Testis (tissue), 3 donors: Measurements from ENCODE around the gene PRADC1. TPM values are rescaled to one million over a fixed set of nuclear protein-coding genes. Genes with fewer than 3 reads are reported as not detected.

Experiments used
- DNase-seq: peaks from one replicate; pipeline ENCODE4 v3.0.0-alpha.2; 2019
- H3K27ac ChIP-seq, 2 donors: fragments of 200-600 bp; sonication (generic); one replicate each; pipeline ENCODE4 v1.5.1; 2019
- H3K27me3 ChIP-seq: fragments of 200-600 bp; sonication (generic); one replicate; pipeline ENCODE4 v1.5.1; 2019
- H3K36me3 ChIP-seq: fragments of 200-600 bp; sonication (generic); one replicate; pipeline ENCODE4 v1.5.1; 2017; ENCODE audit warnings: low read depth; ENCODE audit errors: missing control alignments
- H3K4me1 ChIP-seq: fragments of 200-600 bp; sonication (generic); one replicate; pipeline ENCODE4 v1.5.1; 2019
- H3K4me3 ChIP-seq, 2 donors: fragments of 200-600 bp; sonication (generic); one replicate each; pipeline ENCODE4 v1.5.1; 2017 to 2019
- H3K9me3 ChIP-seq: fragments of 200-600 bp; sonication (generic); one replicate; pipeline ENCODE4 v1.5.1; 2017
- CTCF ChIP-seq, 3 experiments: fragments of 450-650 bp in 2 of 3; fragments of 200-600 bp in 1 of 3; sonication (generic) in 1 of 3; IDR thresholded peaks; one replicate each; pipeline ENCODE4 v1.5.1; 2016 to 2019; ENCODE audit warnings: antibody characterized with exemption in 3 of 3, mild to moderate bottlenecking in 2 of 3, moderate library complexity in 1 of 3
- POLR2A ChIP-seq: fragments of 450-650 bp; IDR thresholded peaks from one replicate; pipeline ENCODE4 v1.6.1; 2017; ENCODE audit warnings: antibody characterized with exemption, mild to moderate bottlenecking, moderate library complexity
- WGBS, 2 donors: methylation state at CpG; one replicate each; pipeline ENCODE4 v1.1.5; 2018; 5-methylcytosine and 5-hydroxymethylcytosine counted together
- intact Hi-C: fragments of 100-400 bp; cut with DNase I; formaldehyde crosslinking; loops from one replicate; pipeline ENCODE4 v1.15.1; 2023; ENCODE audit warnings: low total_unique reads
- polyA plus RNA-seq: library from polyadenylated mRNA; stranded (reverse); fragments of 350-450 nt; fragmentation: Illumina TruSeq; extraction: RNeasy Lipid Tissue Mini Kit (QIAGEN cat#74804); gene quantifications from one replicate; pipeline ENCODE4 v1.2.3, GENCODE V29; 2014; ENCODE audit warnings: low read depth, low replicate concordance; ENCODE audit not compliant: insufficient read depth
- total RNA-seq, 2 donors: library from RNA; depleted of rRNA; stranded (reverse); fragments of >200 nt; gene quantifications; one replicate each; pipeline ENCODE4 v1.2.3, GENCODE V29; 2016

The PRADC1 gene
- total and polyA plus RNA-seq, 3 donors from 2014 or later = 21.3 to 47.1 (median 29.2) TPM

- no peaks in the 10 kb centered on the region for H3K36me3 ChIP-seq
- WGBS, 2 donors = 85 to 89% methylated on average over 17 of the region's 17 CpGs
- no peak overlapping the region for H3K27ac ChIP-seq
- no peak for DNase-seq
- intact Hi-C loops = no loop called here
- peaks cover 9% of the 10 kb centered on the region for H3K4me1 ChIP-seq
- H3K9me3 ChIP-seq = no peaks in the 10 kb centered on the region
- no peaks in the 10 kb centered on the region for H3K27me3 ChIP-seq
- H3K4me3 ChIP-seq = no peak overlapping the region
- TF ChIP-seq CTCF (IDR thresholded peaks at IDR 0.05) (no peak), POLR2A (no peak)
Measured at GRCh38 chr2:73252238-73253027, 19.4 kb upstream of the PRADC1 start.

- intact Hi-C loops = no loop called here
- no peaks in the 10 kb centered on the region for H3K27me3 ChIP-seq
- no peaks in the 10 kb centered on the region for H3K36me3 ChIP-seq
- H3K27ac ChIP-seq = no peak overlapping the region
- WGBS, 2 donors = 67 to 72% methylated on average over 15 to 17 of the region's 17 CpGs
- H3K4me3 ChIP-seq = no peak overlapping the region
- TF ChIP-seq CTCF (IDR thresholded peaks at IDR 0.05) (no peak), POLR2A (no peak)
- H3K9me3 ChIP-seq = no peaks in the 10 kb centered on the region
- peaks cover 9% of the 10 kb centered on the region for H3K4me1 ChIP-seq
- no peak for DNase-seq
Measured at GRCh38 chr2:73250872-73251846, 18.1 kb upstream of the PRADC1 start.

GRCh38 chr2:73249636-73250035, 16.6 kb upstream of the PRADC1 start:
- 59 to 71% methylated on average over 9 of the region's 9 CpGs for WGBS, 2 donors
- TF ChIP-seq CTCF (IDR thresholded peaks at IDR 0.05) = no peak
- no peak for TF ChIP-seq POLR2A
- Histone ChIP-seq H3K27me3 (no peaks in the 10 kb centered on the region), H3K4me1 (peaks cover 12% of the 10 kb centered on the region), H3K9me3 (no peaks in the 10 kb centered on the region), H3K4me3 (no peak overlapping the region), H3K36me3 (no peaks in the 10 kb centered on the region), H3K27ac (no peak overlapping the region)
- intact Hi-C loops = no loop called here
- no peak for DNase-seq

GRCh38 chr2:73246850-73247249, 13.8 kb upstream of the PRADC1 start:
- H3K27ac ChIP-seq = no peak overlapping the region
- DNase-seq = no peak
- no peaks in the 10 kb centered on the region for H3K27me3 ChIP-seq
- H3K4me1 ChIP-seq = peaks cover 18% of the 10 kb centered on the region
- H3K9me3 ChIP-seq = no peaks in the 10 kb centered on the region
- TF ChIP-seq POLR2A (no peak), CTCF (IDR thresholded peaks at IDR 0.05) (no peak)
- no peak overlapping the region for H3K4me3 ChIP-seq
- WGBS, 2 donors = 66 to 76% methylated on average over 3 of the region's 3 CpGs
- no peaks in the 10 kb centered on the region for H3K36me3 ChIP-seq
- intact Hi-C loops = no loop called here
